H9 (cell line): Measurements from ENCODE around the gene NGFR. TPM values are rescaled to one million over a fixed set of nuclear protein-coding genes. Genes with fewer than 3 reads are reported as not detected.

Experiments
- DNase-seq: peaks from one replicate; pipeline ENCODE4 v3.0.0-alpha.2; 2017
- H2AFZ ChIP-seq: one replicate; pipeline ENCODE4 v1.6.1; 2013; ENCODE audit warnings: mild to moderate bottlenecking, low read length, control low read depth, moderate library complexity
- H2AK5ac ChIP-seq: 2 replicates; pipeline ENCODE4 v1.6.1; 2013; ENCODE audit warnings: low read length, control low read depth, mixed read lengths; ENCODE audit not compliant: insufficient read length
- H2BK120ac ChIP-seq: one replicate; pipeline ENCODE4 v1.6.1; 2013; ENCODE audit warnings: low read depth, mild to moderate bottlenecking, low read length, control low read depth, inconsistent platforms; ENCODE audit not compliant: poor library complexity, severe bottlenecking
- H2BK12ac ChIP-seq: 2 replicates; pipeline ENCODE4 v1.6.1; 2013; ENCODE audit warnings: low read length, control low read depth, mixed read lengths, low read depth; ENCODE audit not compliant: insufficient read length
- H2BK15ac ChIP-seq: 2 replicates; pipeline ENCODE4 v1.6.1; 2013; ENCODE audit warnings: low read depth, low read length, control low read depth
- H2BK20ac ChIP-seq: one replicate; pipeline ENCODE4 v1.6.1; 2013; ENCODE audit warnings: low read depth, mild to moderate bottlenecking, low read length, control low read depth, inconsistent platforms; ENCODE audit not compliant: poor library complexity, severe bottlenecking
- H2BK5ac ChIP-seq: 2 replicates; pipeline ENCODE4 v1.6.1; 2013; ENCODE audit warnings: low read length, control low read depth, mixed read lengths; ENCODE audit not compliant: insufficient read length
- H3K14ac ChIP-seq: 2 replicates; pipeline ENCODE4 v1.6.1; 2013; ENCODE audit warnings: low read length, control low read depth; ENCODE audit not compliant: insufficient read depth
- H3K18ac ChIP-seq: 2 replicates; pipeline ENCODE4 v1.6.1; 2013; ENCODE audit warnings: low read depth, mild to moderate bottlenecking, mixed read lengths, low read length, control low read depth; ENCODE audit not compliant: insufficient read length
- H3K23ac ChIP-seq: 2 replicates; pipeline ENCODE4 v1.6.1; 2013; ENCODE audit warnings: low read length, control low read depth, mixed read lengths, low read depth; ENCODE audit not compliant: insufficient read length
- H3K23me2 ChIP-seq: 2 replicates; pipeline ENCODE4 v1.6.1; 2013; ENCODE audit warnings: low read depth, mild to moderate bottlenecking, mixed read lengths, low read length, control low read depth; ENCODE audit not compliant: insufficient read length, poor library complexity, severe bottlenecking
- H3K27ac ChIP-seq: 2 replicates; pipeline ENCODE4 v1.5.1; 2013; ENCODE audit warnings: low read length, control low read depth, mixed read lengths, low read depth; ENCODE audit not compliant: insufficient read length
- H3K27me3 ChIP-seq: 2 replicates; pipeline ENCODE4 v1.6.1; 2013; ENCODE audit warnings: low read length, control low read depth, inconsistent platforms; ENCODE audit not compliant: insufficient read depth
- H3K4ac ChIP-seq: 2 replicates; pipeline ENCODE4 v1.6.1; 2013; ENCODE audit warnings: low read depth, mild to moderate bottlenecking, control low read depth, inconsistent platforms, low read length, moderate library complexity
- H3K4me1 ChIP-seq: 2 replicates; pipeline ENCODE4 v1.6.1; 2013; ENCODE audit warnings: low read length, control low read depth, inconsistent platforms; ENCODE audit not compliant: insufficient read depth
- H3K4me2 ChIP-seq: 2 replicates; pipeline ENCODE4 v1.6.1; 2013; ENCODE audit warnings: low read length, control low read depth, mixed read lengths; ENCODE audit not compliant: insufficient read length, insufficient read depth
- H3K56ac ChIP-seq: 2 replicates; pipeline ENCODE4 v1.6.1; 2013; ENCODE audit warnings: low read depth, mild to moderate bottlenecking, mixed read lengths, low read length, control low read depth; ENCODE audit not compliant: insufficient read length
- H3K79me1 ChIP-seq: 2 replicates; pipeline ENCODE4 v1.6.1; 2013; ENCODE audit warnings: low read depth, mild to moderate bottlenecking, moderate library complexity, low read length, control low read depth, inconsistent platforms; ENCODE audit not compliant: insufficient read depth, poor library complexity, severe bottlenecking
- H3K79me2 ChIP-seq: 2 replicates; pipeline ENCODE4 v1.6.1; 2013; ENCODE audit warnings: low read length, control low read depth, inconsistent platforms; ENCODE audit not compliant: insufficient read depth
- H3K9ac ChIP-seq: 2 replicates; pipeline ENCODE4 v1.6.1; 2013; ENCODE audit warnings: low read length, control low read depth, mixed read lengths; ENCODE audit not compliant: insufficient read length; ENCODE audit errors: extremely low read depth
- H3K9me3 ChIP-seq: one replicate; pipeline ENCODE4 v1.6.1; 2013; ENCODE audit warnings: low read depth, low read length, inconsistent platforms; ENCODE audit not compliant: control insufficient read depth
- H3T11ph ChIP-seq: one replicate; pipeline ENCODE4 v1.6.1; 2013; ENCODE audit warnings: mild to moderate bottlenecking, low read length, control low read depth, inconsistent platforms
- H4K20me1 ChIP-seq: one replicate; pipeline ENCODE4 v1.6.1; 2013; ENCODE audit not compliant: control insufficient read depth, insufficient read length, insufficient read depth
- H4K5ac ChIP-seq: 2 replicates; pipeline ENCODE4 v1.6.1; 2013; ENCODE audit warnings: low read depth, mild to moderate bottlenecking, mixed read lengths, low read length, control low read depth; ENCODE audit not compliant: insufficient read length
- H4K8ac ChIP-seq: replicated peaks from 2 replicates; pipeline ENCODE4 v1.6.1; 2013; ENCODE audit warnings: low read length, control low read depth, mixed read lengths, low read depth; ENCODE audit not compliant: insufficient read length
- H4K91ac ChIP-seq: 2 replicates; pipeline ENCODE4 v1.6.1; 2013; ENCODE audit warnings: low read depth, mild to moderate bottlenecking, moderate library complexity, mixed read lengths, low read length, control low read depth; ENCODE audit not compliant: insufficient read length
- H3K27ac Mint-ChIP-seq, 3 experiments: 2 replicates in 2 of 3; 3 replicates in 1 of 3; pipeline ENCODE4 v1.8.0; 2020 to 2021; ENCODE audit warnings: mixed read lengths in 3 of 3, mild to moderate bottlenecking in 1 of 3, moderate library complexity in 1 of 3
- H3K27me3 Mint-ChIP-seq: 2 replicates; pipeline ENCODE4 v1.8.0; 2021; ENCODE audit warnings: low read depth, mild to moderate bottlenecking, moderate library complexity, mixed read lengths
- H3K36me3 Mint-ChIP-seq, 3 experiments: 2 replicates in 2 of 3; 3 replicates in 1 of 3; pipeline ENCODE4 v1.8.0; 2020 to 2021; ENCODE audit warnings: low read depth in 3 of 3, mixed read lengths in 3 of 3; ENCODE audit not compliant: insufficient read depth in 1 of 3
- H3K4me1 Mint-ChIP-seq, 2 experiments: 2 replicates each; pipeline ENCODE4 v1.8.0; 2020; ENCODE audit warnings: mixed read lengths in 2 of 2
- H3K4me3 Mint-ChIP-seq, 2 experiments: 2 replicates in 1 of 2; 3 replicates in 1 of 2; pipeline ENCODE4 v1.8.0; 2020 to 2021; ENCODE audit warnings: mild to moderate bottlenecking in 2 of 2, mixed read lengths in 2 of 2, moderate library complexity in 1 of 2
- H3K9me3 Mint-ChIP-seq, 2 experiments: 2 replicates in 1 of 2; 3 replicates in 1 of 2; pipeline ENCODE4 v1.8.0; 2020; ENCODE audit warnings: mild to moderate bottlenecking in 2 of 2, mixed read lengths in 2 of 2, moderate library complexity in 1 of 2
- CTCF ChIP-seq: fragments of 200-600 bp; sonication (generic); conservative IDR thresholded peaks from 3 replicates; pipeline ENCODE4 v1.8.0; 2021; ENCODE audit warnings: antibody characterized with exemption, mild to moderate bottlenecking
- WGBS: extraction: QIAGEN DNeasy Blood & Tissue Kit; methylation state at CpG from one replicate; pipeline ENCODE4 v1.1.7; 2013; ENCODE audit warnings: missing lambda C conversion rate, low lambda C conversion rate, mixed read lengths; ENCODE audit not compliant: insufficient read length; ENCODE audit errors: extremely low coverage; 5-methylcytosine and 5-hydroxymethylcytosine counted together
- total RNA-seq: library from RNA; stranded (reverse); gene quantifications from 2 replicates; pipeline ENCODE4 v1.2.1, GENCODE V29; 2021

NGFR gene
- total RNA-seq, 1 experiment from 2014 or later = 9.6 TPM

DNA sequence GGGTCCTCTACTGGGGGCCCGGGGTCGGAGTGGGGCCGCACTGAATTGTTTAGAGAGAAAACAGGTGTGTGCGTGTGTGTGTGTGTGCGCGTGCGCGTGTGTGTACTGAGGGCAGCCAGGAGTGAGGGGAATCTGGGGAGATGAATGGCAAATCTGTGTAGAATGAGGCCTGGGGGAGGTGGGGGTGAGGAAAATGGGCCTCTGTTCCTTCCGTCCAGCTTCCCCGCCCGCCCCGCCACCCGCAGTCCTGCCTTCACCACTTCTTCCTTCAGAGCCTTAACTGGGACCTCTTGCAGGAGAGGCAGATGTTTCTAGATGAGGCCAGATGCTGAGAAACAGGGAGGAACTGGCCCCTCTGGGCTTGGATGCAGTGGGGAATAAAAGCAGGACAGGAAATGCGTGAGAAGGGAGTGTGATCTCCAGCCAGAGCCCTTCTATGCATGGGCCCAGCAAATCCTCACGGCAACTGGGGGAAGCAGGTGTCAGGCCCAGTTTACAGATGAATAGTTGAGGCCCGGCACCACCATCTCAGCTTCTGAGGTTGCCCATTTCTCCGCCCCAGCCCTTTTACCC, 29.7 kb upstream of the NGFR start:
- H3K36me3 Mint-ChIP-seq = peaks cover 0 to 6% (median 0%) of the 10 kb centered on the region in 3 experiments; a peak in 2 of 7 replicates
- DNase-seq = no peak
- WGBS = no CpG with 5 or more reads among the region's 17 CpGs

More for the DNA sequence above, 29.7 kb upstream of the NGFR start:
- H3K9ac ChIP-seq = no peak overlapping the region
- H2BK120ac ChIP-seq = no peak overlapping the region
- H2AK5ac ChIP-seq = no peak overlapping the region
- no peak overlapping the region for H2BK20ac ChIP-seq
- no peak overlapping the region for H2AFZ ChIP-seq
- no peak overlapping the region for H3K14ac ChIP-seq
- H3K9me3 ChIP-seq = no peaks in the 10 kb centered on the region
- no peak overlapping the region for H3K4ac ChIP-seq
- peaks cover 52% of the 10 kb centered on the region for H3K27me3 Mint-ChIP-seq
- H2BK15ac ChIP-seq = no peak overlapping the region
- H3K79me1 ChIP-seq = no peaks in the 10 kb centered on the region
- no peak overlapping the region for H2BK5ac ChIP-seq
- H3K56ac ChIP-seq = no peak overlapping the region
- H3K23ac ChIP-seq = no peak overlapping the region
- no peaks in the 10 kb centered on the region; the same call in 1 of the 2 replicates for H3K79me2 ChIP-seq
- H3K23me2 ChIP-seq = peaks cover 9% of the 10 kb centered on the region
- H4K5ac ChIP-seq = no peak overlapping the region
- no peak overlapping the region for H3K4me2 ChIP-seq
- H3K4me1 Mint-ChIP-seq = peaks cover 10 to 14% of the 10 kb centered on the region in 2 experiments
- no peak overlapping the region; a peak in 1 of 5 replicates for H3K4me3 Mint-ChIP-seq
- H4K8ac ChIP-seq = no peak overlapping the region
- no peak overlapping the region for H3T11ph ChIP-seq
- TF ChIP-seq CTCF = no peak
- no peak overlapping the region for H4K91ac ChIP-seq
- H3K27ac Mint-ChIP-seq = no peak overlapping the region
- H3K4me1 ChIP-seq = peaks cover 2% of the 10 kb centered on the region; the same call in 1 of the 2 replicates
- no peaks in the 10 kb centered on the region; the same call in 1 of the 2 replicates for H3K27me3 ChIP-seq
- H3K27ac ChIP-seq = no peak overlapping the region
- no peak overlapping the region for H3K18ac ChIP-seq
- H3K9me3 Mint-ChIP-seq = peaks cover 3 to 9% of the 10 kb centered on the region in 2 experiments; a peak in 2 of 5 replicates
- H2BK12ac ChIP-seq = no peak overlapping the region
- no peaks in the 10 kb centered on the region for H4K20me1 ChIP-seq
